GM12878 (cell line): ENCODE measurements around the gene COL28A1. TPM values are rescaled to one million over a fixed set of nuclear protein-coding genes. Genes with fewer than 3 reads are reported as not detected.

Experiments used
- ATAC-seq: fragments of 200-7000 bp; cut with Tn5 transposase; 3 replicates; pipeline ENCODE4 v1.9.1; 2020; ENCODE audit warnings: mild to moderate bottlenecking, moderate library complexity
- BruUV-seq: library from RNA; stranded (reverse); fragments of 400-500 nt; replicated peaks from 2 replicates; lab custom pipeline; 2021; lab: Mats Ljungman, UMichigan
- CTCF ChIA-PET: fragments of 300-600 bp; sonication (Branson Sonifier 250); formaldehyde crosslinking; extraction: SDS; loops from one replicate; lab custom pipeline; 2021; ENCODE audit warnings: inconsistent platforms; lab: Yijun Ruan, JAX
- POLR2A ChIA-PET: fragments of 350-600 bp; formaldehyde crosslinking; extraction: SDS; loops from one replicate; lab custom pipeline; 2021; ENCODE audit warnings: inconsistent platforms; lab: Charles Lee
- RAD21 ChIA-PET: fragments of 300-600 bp; sonication (Branson Sonifier 250); formaldehyde crosslinking; loops from one replicate; lab custom pipeline; 2023; ENCODE audit warnings: antibody characterized with exemption; ENCODE audit not compliant: unreplicated experiment; lab: Charles Lee
- SMC1A ChIA-PET: fragments of 300-600 bp; sonication (Branson Sonifier 250); formaldehyde crosslinking; loops from one replicate; lab custom pipeline; 2023; ENCODE audit not compliant: unreplicated experiment, uncharacterized antibody; lab: Charles Lee
- DNase-seq: peaks from one replicate; pipeline ENCODE4 v3.0.0-alpha.2; 2011; ENCODE audit warnings: low read depth, low spot score
- FAIRE-seq: peaks from 3 replicates; lab custom pipeline; 2011; peaks lifted over from hg19 to GRCh38; lab: Jason Lieb, UNC
- H2AFZ ChIP-seq: 2 replicates; pipeline ENCODE4 v1.6.0; 2011; ENCODE audit warnings: low read depth, low read length, control low read depth; ENCODE audit not compliant: control insufficient read depth
- H3K27ac ChIP-seq: 2 replicates; pipeline ENCODE4 v1.5.1; 2011; ENCODE audit warnings: control low read depth; ENCODE audit not compliant: control insufficient read depth, insufficient read depth
- H3K27me3 ChIP-seq, 2 experiments: replicated peaks in 1 of 2; 2 replicates each; pipeline versions ENCODE4 v1.6.0 to v1.6.1; 2011; ENCODE audit warnings: low read length in 1 of 2; ENCODE audit not compliant: control insufficient read depth in 2 of 2, insufficient read depth in 2 of 2
- H3K36me3 ChIP-seq, 2 experiments: 2 replicates each; pipeline ENCODE4 v1.5.1; 2011; ENCODE audit warnings: low read length in 1 of 2; ENCODE audit not compliant: control insufficient read depth in 2 of 2, insufficient read depth in 2 of 2
- H3K4me1 ChIP-seq: 2 replicates; pipeline ENCODE4 v1.6.1; 2011; ENCODE audit warnings: mild to moderate bottlenecking, low read length, moderate library complexity, mixed read lengths; ENCODE audit not compliant: control insufficient read depth, insufficient read depth
- H3K4me2 ChIP-seq: 2 replicates; pipeline ENCODE4 v1.6.0; 2011; ENCODE audit warnings: control low read depth; ENCODE audit not compliant: control insufficient read depth, insufficient read depth
- H3K4me3 ChIP-seq: fragments of 200-600 bp; sonication (generic); 2 replicates; pipeline ENCODE4 v1.5.1; 2016
- H3K79me2 ChIP-seq: 2 replicates; pipeline ENCODE4 v1.6.0; 2011; ENCODE audit warnings: low read length; ENCODE audit not compliant: control insufficient read depth, insufficient read depth
- H3K9ac ChIP-seq: 2 replicates; pipeline ENCODE4 v1.8.0; 2011; ENCODE audit warnings: low read length, control low read depth, mixed read lengths; ENCODE audit not compliant: control insufficient read depth, insufficient read depth
- H3K9me3 ChIP-seq: replicated peaks from 3 replicates; pipeline ENCODE4 v1.5.1; 2011; ENCODE audit warnings: mild to moderate bottlenecking, low read length; ENCODE audit not compliant: control insufficient read depth, insufficient read depth
- H4K20me1 ChIP-seq: 2 replicates; pipeline ENCODE4 v1.6.0; 2011; ENCODE audit not compliant: control insufficient read depth, insufficient read depth
- ASH2L ChIP-seq: fragments of 300-600, 200-600 bp; sonication (generic); IDR thresholded peaks from 2 replicates; pipeline ENCODE4 v1.6.1; 2017; ENCODE audit warnings: low read depth, mild to moderate bottlenecking, borderline replicate concordance
- ATF2 ChIP-seq: IDR thresholded peaks from 2 replicates; pipeline ENCODE4 v1.6.1; 2012; ENCODE audit warnings: low read length, inconsistent platforms
- ATF3 ChIP-seq: IDR thresholded peaks from 2 replicates; pipeline ENCODE4 v1.6.1; 2011; ENCODE audit warnings: low read depth, mild to moderate bottlenecking, low read length, moderate library complexity, borderline replicate concordance; ENCODE audit errors: extremely low read depth
- CHD1 ChIP-seq: IDR thresholded peaks from 2 replicates; pipeline ENCODE4 v1.6.1; 2012; ENCODE audit warnings: low read depth, low read length, improper control_type of control experiment
- ESRRA ChIP-seq: IDR thresholded peaks from 2 replicates; pipeline ENCODE4 v1.6.1; 2012; ENCODE audit warnings: mild to moderate bottlenecking, low read length, improper control_type of control experiment
- MLLT1 ChIP-seq: fragments of 450-650 bp; IDR thresholded peaks from 2 replicates; pipeline ENCODE4 v1.6.1; 2016; ENCODE audit warnings: mild to moderate bottlenecking
- PAX5 ChIP-seq: IDR thresholded peaks from 2 replicates; pipeline ENCODE4 v1.6.1; 2011; ENCODE audit warnings: low read depth, low read length, borderline replicate concordance
- PML ChIP-seq: IDR thresholded peaks from 2 replicates; pipeline ENCODE4 v1.6.1; 2012; ENCODE audit warnings: low read length, inconsistent platforms
- POU2F2 ChIP-seq: IDR thresholded peaks from 3 replicates; pipeline ENCODE4 v1.6.1; 2011; ENCODE audit warnings: low read depth, mild to moderate bottlenecking, low read length, borderline replicate concordance
- RFX5 ChIP-seq: IDR thresholded peaks from 2 replicates; pipeline ENCODE4 v1.6.1; 2011; ENCODE audit warnings: low read depth, low read length, improper control_type of control experiment
- SIN3A ChIP-seq: IDR thresholded peaks from 2 replicates; pipeline ENCODE4 v1.6.1; 2012; ENCODE audit warnings: low read depth, low read length, improper control_type of control experiment
- SPI1 ChIP-seq: IDR thresholded peaks from 2 replicates; pipeline ENCODE4 v1.6.1; 2011; ENCODE audit warnings: low read depth, mild to moderate bottlenecking, low read length, moderate library complexity, borderline replicate concordance; ENCODE audit not compliant: insufficient read depth
- STAT1 ChIP-seq: fragments of 450-650 bp; conservative IDR thresholded peaks from 2 replicates; pipeline ENCODE4 v1.6.1; 2014; ENCODE audit warnings: antibody characterized with exemption, mild to moderate bottlenecking
- SUPT20H ChIP-seq: IDR thresholded peaks from 2 replicates; pipeline ENCODE4 v1.6.1; 2011; ENCODE audit warnings: low read depth, mild to moderate bottlenecking, low read length, moderate library complexity, borderline replicate concordance; ENCODE audit not compliant: control insufficient read depth
- TCF7 ChIP-seq: IDR thresholded peaks from 2 replicates; pipeline ENCODE4 v1.6.1; 2014; ENCODE audit warnings: antibody characterized with exemption, borderline replicate concordance
- ZNF24 ChIP-seq: fragments of 450-650 bp; IDR thresholded peaks from 2 replicates; pipeline ENCODE4 v1.6.1; 2017; ENCODE audit warnings: antibody characterized with exemption, mild to moderate bottlenecking
- WGBS: methylation state at CpG from one replicate; pipeline ENCODE4 v1.1.6; 2016; ENCODE audit warnings: low lambda C conversion rate; ENCODE audit not compliant: insufficient replicate concordance, insufficient coverage; ENCODE audit errors: missing lambda C conversion rate; 5-methylcytosine and 5-hydroxymethylcytosine counted together
- in situ Hi-C: fragments of 300-500 bp; cut with MboI; formaldehyde crosslinking; loops from 9 replicates; pipeline ENCODE4 v1.14.3; 2018; ENCODE audit warnings: mixed read lengths
- intact Hi-C: fragments of 100-400 bp; cut with micrococcal nuclease; formaldehyde crosslinking; loops from one replicate; pipeline ENCODE4 v1.14.2; 2022; ENCODE audit not compliant: unreplicated experiment
- polyA plus RNA-seq, 11 experiments: library from polyadenylated mRNA; depleted of rRNA in 4 of 11; unstranded in 6 of 11; stranded (reverse) in 5 of 11; fragments of >200 nt; fragmentation: Nextera tagmentation in 4 of 11; fragmentation: Illumina TruSeq in 1 of 11; extraction: Ambion mirVana in 4 of 11; extraction: Trizol in 1 of 11; gene quantifications; 1 replicate in 1 of 11; 2 replicates in 10 of 11; pipeline versions ENCODE4 v1.2.1 to v1.2.3, GENCODE V29; 2011 to 2016; ENCODE audit warnings: inconsistent platforms in 2 of 11, missing spikeins in 2 of 11, low read depth in 1 of 11
- total RNA-seq, 4 experiments: library from RNA; depleted of rRNA in 3 of 4; stranded (reverse); fragments of >200 nt in 3 of 4; fragmentation: Illumina TruSeq in 1 of 4; extraction: Trizol in 1 of 4; gene quantifications; 2 replicates each; pipeline versions ENCODE4 v1.2.1 to v1.2.3, GENCODE V29; 2013 to 2021

Gene COL28A1
- total and polyA plus RNA-seq, 10 of the 15 experiments (the other 5 are each of a cell fraction or from before 2014, with no cell fraction given), result 0.05 to 0.22 TPM; not detected in 8

- TF ChIP-seq PAX5 (no peak), RFX5 (no peak), POU2F2 (no peak), ZNF24 (no peak), ATF2 (no peak)
Observed at GRCh38 chr7:7414791-7415603, 120.7 kb downstream of the COL28A1 start (continued).

GRCh38 chr7:7408001-7408770 lies 127.5 kb downstream of the COL28A1 start:
- H3K4me3 ChIP-seq, result no peak overlapping the region
- H3K27me3 ChIP-seq, result no peaks in the 10 kb centered on the region; a peak in 1 of 4 replicates
- H3K4me2 ChIP-seq, result no peak overlapping the region
- no peaks in the 10 kb centered on the region for H4K20me1 ChIP-seq
- no peak overlapping the region for H2AFZ ChIP-seq
- in situ Hi-C loops (no loop called here), intact Hi-C loops (no loop called here)
- H3K9me3 ChIP-seq, result no peaks in the 10 kb centered on the region
- DNase-seq, result no peak
- no peaks in the 10 kb centered on the region for H3K4me1 ChIP-seq
- no TSS peak for BruUV-seq
- CTCF ChIA-PET, result interaction anchor here (1.2 kb wide), 1 partner anchor 16 kb away, joined by 3 read pairs; no protein-coding TSS in a partner anchor
- no peaks in the 10 kb centered on the region for H3K36me3 ChIP-seq
- no peaks in the 10 kb centered on the region for H3K79me2 ChIP-seq
- no peak overlapping the region for H3K27ac ChIP-seq
- H3K9ac ChIP-seq, result no peak overlapping the region
- FAIRE-seq, result no peak
- RAD21 ChIA-PET, result no interaction called here
- WGBS, result 61% methylated on average over 3 of the region's 3 CpGs
- SMC1A ChIA-PET, result no interaction called here
- no peak for ATAC-seq
- POLR2A ChIA-PET, result no interaction called here
- TF ChIP-seq PML, result no peak
- no peak for TF ChIP-seq SIN3A
- TF ChIP-seq SPI1, result no peak
- TF ChIP-seq ASH2L, result no peak
- TF ChIP-seq SUPT20H, result no peak
- TF ChIP-seq CHD1, result no peak
- no peak for TF ChIP-seq MLLT1
- TF ChIP-seq ATF3, result no peak
- TF ChIP-seq TCF7, result no peak
- no peak for TF ChIP-seq STAT1
- TF ChIP-seq ESRRA, result no peak
